ENCODE measurements around the gene FSTL3. TPM values are rescaled to one million over a fixed set of nuclear protein-coding genes. Genes with fewer than 3 reads are reported as not detected.

The FSTL3 gene
- total RNA-seq, 1 experiment from 2014 or later: 32.5 TPM

Other genes with a start within 250 kb of the FSTL3 start
- gene SHC2, start 215.4 kb upstream of the FSTL3 start, total RNA-seq (2021; ENCODE audit: unreplicated experiment): 6.7 TPM
- 0.54 TPM for gene MADCAM1, start 179.9 kb upstream of the FSTL3 start, total RNA-seq (2021; ENCODE audit: unreplicated experiment)
- 17.6 TPM for gene TPGS1, start 168.9 kb upstream of the FSTL3 start, total RNA-seq (2021; ENCODE audit: unreplicated experiment)
- 80.5 TPM for gene CDC34, start 144.6 kb upstream of the FSTL3 start, total RNA-seq (2021; ENCODE audit: unreplicated experiment)
- 0.69 TPM for gene GZMM, start 132.3 kb upstream of the FSTL3 start, total RNA-seq (2021; ENCODE audit: unreplicated experiment)
- gene BSG, start 103.8 kb upstream of the FSTL3 start, total RNA-seq (2021; ENCODE audit: unreplicated experiment): 653 TPM
- gene HCN2, start 86.5 kb upstream of the FSTL3 start, total RNA-seq (2021; ENCODE audit: unreplicated experiment): 15.1 TPM
- 56.0 TPM for gene POLRMT, start 42.9 kb upstream of the FSTL3 start, total RNA-seq (2021; ENCODE audit: unreplicated experiment)
- 0.72 TPM for gene FGF22, start 36.5 kb upstream of the FSTL3 start, total RNA-seq (2021; ENCODE audit: unreplicated experiment)
- gene RNF126, start 13.2 kb upstream of the FSTL3 start, total RNA-seq (2021; ENCODE audit: unreplicated experiment): 61.2 TPM
- gene PRSS57, start 19.1 kb downstream of the FSTL3 start, total RNA-seq (2021; ENCODE audit: unreplicated experiment): not detected
- gene PALM, start 32.5 kb downstream of the FSTL3 start, total RNA-seq (2021; ENCODE audit: unreplicated experiment): 14.4 TPM
- 5.8 TPM for gene MISP, start 74.7 kb downstream of the FSTL3 start, total RNA-seq (2021; ENCODE audit: unreplicated experiment)
- gene PTBP1, start 121.1 kb downstream of the FSTL3 start, total RNA-seq (2021; ENCODE audit: unreplicated experiment): 515 TPM
- gene PLPPR3, start 145.6 kb downstream of the FSTL3 start, total RNA-seq (2021; ENCODE audit: unreplicated experiment): 63.7 TPM
- gene AZU1, start 151.4 kb downstream of the FSTL3 start, total RNA-seq (2021; ENCODE audit: unreplicated experiment): 5.8 TPM
- gene PRTN3, start 164.6 kb downstream of the FSTL3 start, total RNA-seq (2021; ENCODE audit: unreplicated experiment): 1.5 TPM
- gene ELANE, start 175.9 kb downstream of the FSTL3 start, total RNA-seq (2021; ENCODE audit: unreplicated experiment): 0.57 TPM
- gene CFD, start 183.3 kb downstream of the FSTL3 start, total RNA-seq (2021; ENCODE audit: unreplicated experiment): 9.9 TPM
- gene MED16, start 216.8 kb downstream of the FSTL3 start, total RNA-seq (2021; ENCODE audit: unreplicated experiment): 39.5 TPM
- not detected for gene RNU6-9, start 217.1 kb downstream of the FSTL3 start, total RNA-seq (2021; ENCODE audit: unreplicated experiment)
- 43.5 TPM for gene R3HDM4, start 236.8 kb downstream of the FSTL3 start, total RNA-seq (2021; ENCODE audit: unreplicated experiment)
- gene KISS1R, start 240.9 kb downstream of the FSTL3 start, total RNA-seq (2021; ENCODE audit: unreplicated experiment): 0.92 TPM
- 28.9 TPM for gene ARID3A, start 249.6 kb downstream of the FSTL3 start, total RNA-seq (2021; ENCODE audit: unreplicated experiment)

All from Panc1 (cell line).